ENCODE measurements around the gene PACRG.
"Not testable (repeated sequence)": the region's sequence is repeated elsewhere in the genome, so short reads cannot be mapped to it uniquely, and the experiment has no call there.

The PACRG gene

DNA sequence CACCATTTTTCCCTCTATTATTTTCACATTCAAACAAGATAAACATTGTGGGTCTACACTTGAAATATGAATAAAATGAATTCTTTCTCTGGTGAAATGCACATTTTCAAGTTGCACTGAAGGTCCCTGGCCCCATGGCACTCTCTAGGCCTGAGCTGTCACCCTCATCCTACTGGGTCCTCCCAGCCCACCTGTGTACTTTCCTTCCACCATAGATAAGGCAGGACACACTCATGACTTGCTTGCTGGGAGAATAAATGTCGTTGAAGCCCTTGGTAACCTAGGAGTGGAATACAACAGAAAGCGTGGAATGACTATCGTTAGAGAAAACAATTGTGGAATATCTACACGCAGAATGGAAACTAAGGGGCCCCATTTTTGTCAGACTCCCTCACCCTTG lies 585.8 kb downstream of the PACRG start:
- DNase-seq (ENCODE audit: low read depth in 2 of 2), result no peak

DNA sequence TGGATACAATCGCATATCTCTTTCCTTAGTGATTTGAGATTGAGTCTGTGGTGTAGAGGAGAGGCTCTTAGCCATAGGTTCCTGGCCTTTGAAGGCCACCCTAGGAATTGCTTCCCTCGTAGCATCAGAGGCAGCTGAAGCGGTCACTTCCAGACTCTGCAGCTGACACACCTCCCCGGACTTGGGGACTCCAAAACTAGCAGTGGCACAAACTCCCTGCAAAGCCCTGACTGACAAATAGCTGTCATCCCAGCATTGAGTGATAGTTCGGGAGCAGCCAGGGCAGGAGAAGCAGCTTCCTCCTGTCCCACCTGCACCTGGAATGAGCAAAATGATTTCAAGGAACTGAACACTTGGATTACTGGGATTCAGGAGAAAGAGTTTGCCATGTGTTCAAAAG lies 586.2 kb downstream of the PACRG start:
- no peak for DNase-seq (ENCODE audit: low read depth in 2 of 2)

DNA sequence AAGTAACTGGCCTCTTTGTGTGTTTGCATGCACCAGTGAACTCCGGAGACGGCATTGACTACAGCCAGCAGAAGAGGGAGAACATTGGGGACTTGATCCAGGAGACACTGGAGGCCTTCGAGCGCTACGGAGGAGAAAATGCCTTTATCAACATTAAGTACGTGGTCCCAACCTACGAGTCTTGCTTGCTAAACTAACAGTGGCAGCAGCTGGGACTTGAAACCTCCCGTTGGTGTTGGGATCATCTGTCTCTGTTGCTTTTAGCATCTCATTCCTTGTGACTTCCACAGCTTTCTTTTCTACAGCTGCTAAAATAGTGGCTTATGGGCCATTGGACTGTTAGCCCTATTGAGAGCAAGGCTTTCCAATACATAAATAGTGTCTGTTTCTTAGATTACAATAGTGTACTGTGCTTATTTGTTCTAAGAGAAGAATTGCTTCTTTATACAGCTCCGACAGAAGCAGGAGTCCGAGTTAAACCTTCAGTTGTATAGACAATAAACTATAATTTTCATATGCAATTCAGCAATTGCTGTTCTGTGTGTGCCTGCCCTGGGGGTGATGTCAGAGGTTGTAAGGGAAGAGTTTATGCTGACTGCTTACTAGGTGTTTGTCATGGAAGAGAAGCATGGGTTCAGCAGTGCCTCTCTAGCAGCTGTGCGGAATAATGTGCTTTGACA lies 587.2 kb downstream of the PACRG start:
- DNase-seq (ENCODE audit: low read depth in 2 of 2), result no peak

DNA sequence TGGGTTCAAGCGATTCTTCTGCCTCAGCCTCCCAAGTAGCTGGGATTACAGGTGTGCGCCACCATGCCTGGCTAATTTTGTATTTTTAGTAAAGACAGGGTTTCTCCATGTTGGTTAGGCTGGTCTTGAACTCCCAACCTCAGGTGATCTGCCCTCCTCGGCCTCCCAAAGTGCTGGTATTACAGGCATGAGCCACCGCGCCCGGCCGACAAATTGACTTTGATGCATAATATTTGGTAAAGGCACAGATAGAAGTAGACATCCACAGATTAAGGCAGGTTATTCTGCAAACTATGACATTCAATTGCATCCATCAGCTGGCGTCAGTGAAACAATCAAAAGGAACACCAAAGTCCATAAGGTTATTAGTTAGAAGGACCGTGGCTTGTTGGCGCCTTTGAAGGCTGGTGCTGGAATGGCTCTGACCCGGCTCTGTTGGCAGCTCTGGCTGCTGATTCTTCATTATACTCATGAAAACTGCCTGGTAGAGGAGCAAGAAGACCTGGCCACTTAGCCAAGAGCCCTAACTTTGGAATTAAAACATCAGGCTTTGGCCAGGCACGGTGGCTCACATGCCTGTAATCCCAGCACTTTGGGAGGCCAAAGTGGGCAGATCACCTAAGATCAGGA lies 589.2 kb downstream of the PACRG start:
- not testable (repeated sequence) for DNase-seq (ENCODE audit: low read depth in 2 of 2)

DNA sequence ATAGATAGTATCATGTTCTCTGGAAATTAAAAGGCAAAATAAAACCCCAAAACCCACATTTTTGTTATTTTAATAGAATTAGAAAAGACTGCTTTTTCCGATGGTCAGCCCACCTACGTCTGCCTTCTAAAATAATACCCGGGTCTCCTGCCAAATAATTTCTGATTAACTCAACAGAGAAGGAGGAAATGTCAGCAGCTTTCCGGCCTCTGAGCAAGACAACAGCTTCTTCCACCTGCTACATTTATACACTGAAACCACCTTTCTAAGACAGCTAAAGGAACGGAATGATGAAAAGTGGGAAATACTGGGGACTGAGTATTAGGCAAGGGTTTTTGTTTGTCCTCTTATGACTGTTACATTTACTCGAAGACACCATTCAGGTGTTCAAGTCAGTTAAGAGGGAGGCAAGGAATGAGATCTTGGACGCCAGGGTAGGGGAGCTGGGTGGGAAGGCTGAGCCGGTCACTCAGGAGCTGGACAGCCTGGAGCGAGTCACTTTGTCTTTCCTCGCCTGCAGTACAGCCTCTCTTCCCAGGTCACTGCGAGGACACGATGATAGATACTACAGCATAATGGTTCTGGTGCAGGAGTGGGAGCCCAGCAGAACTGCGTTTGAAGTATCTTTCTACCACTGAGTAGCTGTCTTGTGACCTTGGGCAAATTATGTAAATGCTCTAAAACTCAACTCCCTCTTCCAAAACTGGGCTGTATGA lies 590.5 kb downstream of the PACRG start:
- DNase-seq (ENCODE audit: low read depth in 2 of 2), result no peak

DNA sequence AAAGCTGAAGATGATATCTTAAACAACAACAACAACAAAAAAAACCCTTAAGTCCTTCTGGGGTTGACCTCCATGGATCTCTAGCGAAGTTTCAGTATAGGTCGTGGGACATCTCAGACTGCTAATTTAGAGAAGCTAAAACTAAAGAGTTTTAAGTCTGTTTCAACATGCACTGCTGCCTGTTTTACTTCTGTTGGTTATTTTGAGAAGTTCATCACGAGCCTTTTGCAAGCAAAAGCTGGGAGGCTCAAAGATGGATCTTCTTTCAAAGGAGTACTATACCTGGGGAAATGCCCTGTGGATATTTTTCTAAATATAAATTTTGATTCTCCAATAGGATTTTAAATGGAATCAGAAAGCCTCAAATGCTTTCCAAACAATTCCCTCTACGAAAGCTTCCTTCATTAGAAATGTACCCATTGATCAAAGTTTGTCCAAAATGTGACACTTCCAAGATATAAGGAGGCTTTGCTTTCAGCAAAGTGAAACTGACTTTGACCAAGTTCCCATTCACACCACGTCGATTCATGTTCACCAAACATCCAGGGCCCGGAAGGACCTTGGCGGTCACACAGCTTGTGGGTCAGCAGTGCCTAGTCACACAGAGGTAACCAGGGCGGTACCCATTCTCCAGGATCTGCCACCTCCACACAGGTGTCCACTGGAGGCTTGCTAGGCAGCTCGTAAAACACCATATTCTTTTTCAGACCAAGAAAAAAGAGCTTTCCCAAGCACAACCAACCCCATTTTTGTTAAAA lies 592.0 kb downstream of the PACRG start:
- no peak for DNase-seq (ENCODE audit: low read depth in 2 of 2)

DNA sequence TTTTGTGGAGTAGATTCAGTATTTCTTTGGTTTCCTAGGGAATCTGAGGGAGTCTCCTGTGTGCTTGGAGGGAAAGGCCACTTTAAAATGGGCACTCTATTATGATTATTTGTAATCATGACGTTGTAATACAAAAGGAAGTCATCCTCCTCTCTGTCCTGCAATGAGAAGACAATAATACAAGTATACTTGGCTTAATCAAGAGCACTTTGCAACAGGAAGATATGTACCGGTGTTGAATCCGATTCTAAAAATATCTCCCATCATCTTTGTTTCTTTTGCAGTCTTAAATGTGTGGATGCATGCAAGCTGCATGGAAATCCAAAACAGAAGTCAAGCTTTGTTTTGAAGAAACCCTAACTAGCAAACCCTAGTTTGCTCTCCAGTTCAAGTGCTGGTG lies 592.6 kb downstream of the PACRG start:
- no peak for DNase-seq (ENCODE audit: low read depth in 2 of 2)

DNA sequence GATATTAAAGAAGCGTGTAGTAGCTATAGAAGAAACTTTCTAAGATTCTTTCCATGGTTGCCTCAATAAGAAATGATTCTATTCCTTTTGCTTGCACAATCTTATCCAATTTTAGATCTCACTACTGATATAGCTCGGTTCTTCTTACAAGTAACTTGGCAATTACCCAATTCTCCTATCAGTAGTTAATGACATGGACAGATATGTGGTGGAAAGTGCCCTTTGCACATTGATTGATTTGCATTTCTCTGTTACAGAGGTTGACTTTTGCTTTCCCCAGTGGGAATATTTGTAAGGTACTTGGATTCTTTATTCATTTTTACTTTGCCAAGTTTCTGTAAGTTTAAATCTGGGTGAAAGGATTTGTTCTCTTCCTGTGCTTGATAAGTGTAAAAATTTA lies 593.0 kb downstream of the PACRG start:
- no peak for DNase-seq (ENCODE audit: low read depth in 2 of 2)

DNA sequence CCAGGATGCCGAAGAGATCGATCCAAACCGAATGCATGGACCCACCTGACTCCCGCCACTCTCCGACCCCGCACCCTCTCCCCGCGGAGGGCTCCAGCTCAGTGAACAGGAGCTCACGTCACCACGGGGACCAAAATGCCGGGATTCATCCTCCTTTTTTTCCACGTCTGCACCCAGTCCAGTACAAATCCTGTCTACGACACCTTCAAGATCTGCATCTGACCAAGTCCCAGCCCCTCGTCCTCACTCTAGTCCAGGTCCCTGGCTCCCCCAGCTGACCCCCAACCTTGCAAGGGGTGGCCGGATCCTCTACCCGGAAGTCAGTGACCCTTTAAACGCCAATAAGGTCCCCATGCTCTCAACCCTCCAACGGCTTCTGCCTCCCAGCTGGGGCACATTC lies 593.9 kb downstream of the PACRG start:
- no peak for DNase-seq (ENCODE audit: low read depth in 2 of 2)

DNA sequence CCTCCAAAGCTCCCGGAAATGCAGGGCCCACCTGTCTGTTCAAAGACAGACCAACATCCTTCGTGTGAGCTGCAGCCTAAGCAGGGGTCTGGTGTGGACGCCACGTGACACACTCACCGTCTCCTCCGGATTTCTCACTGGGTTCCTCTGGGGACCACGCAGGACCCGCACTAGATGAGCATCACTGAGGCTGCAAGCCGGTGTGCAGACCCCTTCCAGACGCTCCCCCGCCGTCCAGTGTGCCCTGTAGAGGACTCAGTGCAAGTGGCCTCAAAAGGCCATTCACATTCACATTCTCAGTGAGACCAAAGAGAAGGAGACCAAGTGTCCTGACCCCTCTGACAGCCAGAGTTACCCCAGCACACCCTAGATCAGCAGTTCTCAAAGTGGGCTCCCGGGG lies 595.5 kb downstream of the PACRG start:
- no peak for DNase-seq (ENCODE audit: low read depth in 2 of 2)

DNA sequence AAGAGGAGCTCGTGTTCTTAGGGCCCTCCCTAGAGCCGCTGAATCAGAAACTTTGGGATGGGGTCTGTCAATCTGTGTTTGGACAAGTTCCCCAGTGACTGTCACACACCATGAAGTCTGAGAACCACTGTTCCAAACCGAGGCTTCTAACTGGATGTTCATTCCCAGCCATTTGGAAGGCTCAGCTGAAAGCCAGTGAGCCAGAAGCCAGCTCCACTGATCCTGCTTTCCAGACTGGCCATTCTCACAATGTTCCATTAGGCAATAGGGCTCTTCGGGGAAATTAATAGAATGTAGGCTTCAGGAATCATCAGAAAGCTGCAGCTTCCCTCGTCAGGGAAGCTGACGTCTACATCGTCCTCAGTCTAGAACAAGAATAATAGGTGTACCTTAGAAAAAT lies 595.9 kb downstream of the PACRG start:
- DNase-seq (ENCODE audit: low read depth in 2 of 2), result no peak

DNA sequence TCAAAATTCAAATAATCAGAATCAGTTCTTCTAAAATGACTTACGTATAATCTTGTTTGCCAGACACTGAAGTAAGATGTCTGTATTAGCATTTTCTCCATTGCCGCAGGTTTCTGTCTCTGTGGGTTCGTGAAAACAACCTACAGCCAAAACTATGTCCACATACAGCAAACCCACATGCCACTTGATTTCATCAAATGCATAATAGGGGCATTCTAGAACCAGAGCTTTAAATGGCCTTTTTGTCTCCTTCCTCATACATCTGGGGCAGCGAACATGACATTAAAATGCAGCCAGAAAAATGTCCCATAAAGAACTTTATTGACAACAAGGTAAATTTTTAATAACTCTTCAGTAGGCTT lies 596.5 kb downstream of the PACRG start:
- DNase-seq (ENCODE audit: low read depth in 2 of 2), result no peak

DNA sequence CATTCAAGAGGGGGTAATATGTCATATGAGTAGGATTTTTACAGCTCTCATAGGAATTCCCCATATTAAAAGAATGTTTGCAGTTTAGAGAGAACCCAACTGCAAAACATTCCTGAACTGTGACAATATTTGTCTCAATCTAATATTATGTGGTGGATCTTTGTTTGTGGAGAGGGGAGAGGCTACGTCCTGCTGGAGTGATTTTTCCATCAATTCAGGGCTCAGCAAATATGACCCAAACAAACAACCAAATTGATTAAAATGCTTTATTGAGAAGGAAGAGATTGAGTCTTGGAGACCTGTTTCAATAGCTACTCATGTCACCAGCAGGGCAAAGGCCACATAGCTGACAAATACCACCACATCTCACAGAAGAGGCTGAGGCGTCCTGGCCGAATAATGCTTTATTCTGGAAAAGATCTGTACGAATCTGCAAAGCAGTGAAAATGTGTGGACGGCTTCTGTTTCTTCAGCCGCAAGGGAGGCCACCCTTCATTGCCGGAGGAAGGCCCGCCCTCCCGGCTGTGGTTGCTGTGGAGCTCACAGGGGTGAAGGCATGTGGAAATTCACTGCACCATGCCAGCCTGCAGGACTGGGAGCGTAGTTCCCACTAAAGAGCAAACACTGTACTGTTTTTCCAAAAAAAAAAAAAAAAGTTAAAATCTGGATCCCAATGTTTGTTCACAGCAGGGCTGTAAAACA lies 597.1 kb downstream of the PACRG start:
- no peak for DNase-seq (ENCODE audit: low read depth in 2 of 2)

DNA sequence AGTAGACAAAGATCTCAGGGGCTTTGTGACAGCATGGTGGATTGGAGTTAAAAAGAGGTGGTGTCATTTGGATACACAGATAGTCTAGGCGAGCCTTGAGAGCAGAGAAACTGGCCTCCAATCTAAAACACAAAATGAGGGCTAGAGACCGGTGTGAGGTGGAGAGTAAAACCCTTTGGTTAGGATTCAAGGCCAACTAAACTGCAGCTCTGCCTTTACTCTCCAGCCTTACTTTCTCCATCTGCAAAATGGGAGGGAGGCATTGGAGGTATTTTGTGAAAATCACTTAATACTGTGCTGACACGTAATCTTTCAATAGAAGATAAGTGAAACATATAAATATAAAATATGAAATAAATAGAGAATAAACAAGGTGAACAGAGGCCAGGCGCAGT lies 597.6 kb downstream of the PACRG start:
- DNase-seq (ENCODE audit: low read depth in 2 of 2), result no peak

DNA sequence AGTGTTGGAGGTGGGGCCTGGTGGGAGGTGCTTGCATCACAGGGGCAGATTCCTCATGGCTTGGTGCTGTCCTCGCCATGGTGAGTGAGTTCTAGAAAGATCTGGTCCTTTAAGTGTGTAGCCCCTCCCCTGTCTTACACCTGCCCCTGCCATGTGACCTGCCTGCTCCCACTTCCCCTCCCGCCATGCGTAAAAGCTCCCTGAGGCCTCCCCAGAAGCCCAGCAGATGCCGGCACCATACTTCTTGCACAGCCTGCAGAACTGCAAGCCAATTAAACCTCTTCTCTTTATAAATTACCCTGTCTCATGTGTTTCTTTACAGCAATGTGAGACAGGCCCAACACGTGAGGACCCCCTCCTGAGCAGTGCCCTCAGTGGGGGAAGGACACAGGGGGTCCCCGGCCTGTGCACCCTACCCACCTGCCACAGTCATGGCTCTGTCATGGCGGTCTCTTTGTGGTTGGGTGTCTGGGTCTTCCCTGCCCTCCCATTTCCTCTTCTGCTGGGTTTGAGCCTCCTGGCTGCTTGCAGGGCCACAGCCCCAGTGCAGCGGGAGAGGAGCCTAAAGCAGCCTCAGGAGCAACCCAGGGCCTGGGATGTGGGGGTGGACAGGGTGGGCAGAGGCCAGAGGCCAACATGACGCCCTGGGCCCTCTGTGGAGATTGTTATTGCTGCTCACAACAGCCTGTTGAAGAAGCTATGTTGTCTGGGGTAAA lies 599.5 kb downstream of the PACRG start:
- DNase-seq (ENCODE audit: low read depth in 2 of 2), result no peak

DNA sequence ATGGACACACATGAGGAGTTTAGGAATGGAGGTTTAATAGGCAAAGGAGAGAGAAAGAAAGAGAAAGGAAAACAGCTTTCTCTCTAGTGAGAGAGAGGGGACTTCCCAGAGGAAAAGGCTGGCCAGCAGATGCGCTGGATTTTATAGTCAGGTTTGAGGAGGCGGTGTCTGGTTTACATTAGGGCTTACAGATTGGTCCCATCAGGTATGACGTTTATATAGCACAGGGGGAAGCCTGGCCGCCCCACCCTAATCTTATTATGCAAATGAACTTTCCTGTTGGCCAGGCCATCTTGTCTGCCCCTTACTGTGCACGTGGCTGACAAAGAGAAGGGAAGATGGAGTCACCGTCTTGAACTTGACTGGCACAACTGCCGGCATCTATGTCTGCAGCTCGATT lies 600.1 kb downstream of the PACRG start:
- DNase-seq (ENCODE audit: low read depth in 2 of 2), result no peak

DNA sequence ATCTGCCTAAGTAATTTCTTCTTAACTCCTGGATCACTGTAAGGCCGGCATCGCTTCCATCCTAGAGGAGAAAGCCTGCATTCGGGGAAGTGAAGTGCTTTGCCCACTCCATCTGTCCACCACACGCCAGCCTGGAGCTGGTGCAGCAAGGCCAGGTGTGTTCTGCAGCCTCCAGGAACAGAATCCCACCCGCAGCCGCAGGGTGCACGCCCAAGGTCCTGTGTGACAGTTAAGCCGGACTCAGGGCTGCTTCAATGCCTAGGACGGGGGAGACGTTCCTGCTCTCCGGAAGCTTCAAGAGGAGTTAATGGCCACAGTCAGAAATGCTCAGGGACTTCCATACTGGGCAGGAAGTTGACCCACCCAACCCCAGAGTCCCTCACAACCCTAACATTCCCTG lies 600.6 kb downstream of the PACRG start:
- no peak for DNase-seq (ENCODE audit: low read depth in 2 of 2)

DNA sequence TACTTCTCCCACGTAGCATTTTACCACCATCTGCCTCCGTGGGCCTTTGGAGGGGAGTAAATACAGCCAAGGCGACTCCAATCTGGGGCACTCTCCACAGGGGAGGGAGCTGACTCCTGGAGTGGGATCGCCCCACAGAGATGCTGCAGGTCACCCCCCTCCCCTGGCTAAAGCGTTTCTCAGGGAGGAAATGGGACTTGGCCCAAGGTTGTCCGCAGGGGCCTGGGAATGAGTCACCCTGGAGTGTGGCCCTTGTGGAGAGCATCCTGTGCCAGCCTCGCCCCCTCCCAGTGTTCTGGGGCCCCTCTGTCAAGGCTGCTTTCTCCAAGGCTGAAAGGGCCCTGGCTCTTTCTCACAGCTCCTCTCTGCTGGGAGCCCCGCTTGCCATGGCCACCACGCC lies 602.2 kb downstream of the PACRG start:
- no peak for DNase-seq (ENCODE audit: low read depth in 2 of 2)

DNA sequence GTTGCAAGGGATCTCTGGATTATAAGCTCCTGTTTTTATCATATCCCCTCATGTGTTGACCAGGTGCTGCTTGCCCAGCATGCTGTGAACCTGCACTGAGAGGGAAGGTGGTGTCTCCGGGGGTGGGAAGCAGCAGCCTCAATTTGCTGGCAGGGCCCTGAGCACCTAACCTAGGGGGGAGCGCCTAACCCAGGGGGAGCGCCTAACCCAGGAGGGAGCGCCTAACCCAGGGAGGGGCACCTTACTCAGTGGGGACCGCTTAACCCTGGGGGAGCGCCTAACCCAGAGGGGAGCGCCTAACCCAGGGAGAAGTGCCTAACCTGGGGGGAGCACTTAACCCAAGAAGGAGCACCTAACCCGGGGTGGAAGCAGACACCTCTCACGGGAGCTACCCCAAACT lies 603.5 kb downstream of the PACRG start:
- DNase-seq (ENCODE audit: low read depth in 2 of 2), result no peak

DNA sequence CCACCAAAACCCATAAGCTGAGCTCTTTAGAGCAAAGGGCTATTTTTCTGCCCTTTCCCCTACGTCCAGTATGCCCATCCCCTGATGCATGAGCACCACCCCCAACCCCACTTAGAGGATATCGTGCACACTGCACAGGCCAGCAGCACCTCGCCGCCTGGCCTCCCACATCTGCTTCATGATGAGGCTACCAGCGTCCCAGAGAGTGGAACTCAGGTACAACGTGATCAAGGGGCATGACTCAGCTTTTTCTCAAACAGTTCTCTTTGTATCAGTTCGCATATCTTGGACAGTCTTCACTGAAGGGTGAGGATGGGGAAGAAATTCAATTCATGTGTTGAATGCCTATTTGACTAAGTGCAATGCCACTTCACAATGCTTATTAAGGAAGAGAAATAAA lies 604.8 kb downstream of the PACRG start:
- DNase-seq (ENCODE audit: low read depth in 2 of 2), result no peak

DNA sequence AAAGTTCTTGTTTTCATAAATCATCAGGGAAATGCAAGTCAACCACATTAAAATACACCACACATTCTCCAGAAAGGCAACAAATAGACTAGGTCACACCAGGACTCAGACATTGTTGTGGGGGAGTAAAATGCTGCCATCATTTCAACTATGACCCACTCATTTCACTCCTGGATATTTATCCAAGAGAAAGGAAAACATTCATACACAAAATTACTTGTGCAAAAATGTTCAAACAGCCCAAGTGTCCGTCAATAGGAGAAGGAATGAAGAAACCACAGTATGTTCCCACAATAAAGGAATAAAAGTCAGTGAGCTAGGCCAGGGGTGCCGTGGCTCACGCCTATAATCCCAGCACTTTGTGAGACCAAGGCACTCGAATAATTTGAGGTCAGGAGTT lies 605.3 kb downstream of the PACRG start:
- no peak for DNase-seq (ENCODE audit: low read depth in 2 of 2)

Measured in stimulated activated CD8-positive, alpha-beta memory T cell treated with anti-CD3 and anti-CD28 coated beads, Interleukin-15, amount 100 ng/mL, for 4 hours (primary cell).